Ectodermal cell (in vitro differentiated cells): ENCODE data around the gene LRRIQ1.
"Not testable (repeated sequence)": the region's sequence is repeated elsewhere in the genome, so short reads cannot be mapped to it uniquely, and the experiment has no call there.

ENCODE experiments used
- H3K27ac ChIP-seq: 2 replicates; pipeline ENCODE4 v1.7.0; 2013; ENCODE audit warnings: mild to moderate bottlenecking, low read depth, low read length; ENCODE audit not compliant: insufficient read depth, poor library complexity, severe bottlenecking
- H3K27me3 ChIP-seq: 2 replicates; pipeline ENCODE4 v1.7.0; 2013; ENCODE audit warnings: mild to moderate bottlenecking, low read length; ENCODE audit not compliant: insufficient read depth, control insufficient read depth, poor library complexity, severe bottlenecking
- H3K36me3 ChIP-seq: one replicate; pipeline ENCODE4 v1.7.0; 2013; ENCODE audit warnings: low read length; ENCODE audit not compliant: control insufficient read depth, insufficient read depth
- H3K4me1 ChIP-seq: one replicate; pipeline ENCODE4 v1.7.0; 2013; ENCODE audit warnings: low read length; ENCODE audit not compliant: control insufficient read depth, insufficient read depth
- H3K4me3 ChIP-seq: 2 replicates; pipeline ENCODE4 v1.7.0; 2013; ENCODE audit warnings: low read depth, low read length, control low read depth; ENCODE audit not compliant: insufficient read depth
- H3K9me3 ChIP-seq: 2 replicates; pipeline ENCODE4 v1.7.0; 2013; ENCODE audit warnings: mild to moderate bottlenecking, low read length, moderate library complexity; ENCODE audit not compliant: control insufficient read depth
- WGBS, 2 experiments: methylation state at CpG; one replicate each; pipeline ENCODE4 v1.1.7; 2013; ENCODE audit warnings: missing lambda C conversion rate in 2 of 2; 5-methylcytosine and 5-hydroxymethylcytosine counted together

The LRRIQ1 gene

GRCh38 chr12:85179680-85180270 lies 143.6 kb downstream of the LRRIQ1 start:
- H3K4me3 ChIP-seq = no peak overlapping the region
- H3K9me3 ChIP-seq = no peaks in the 10 kb centered on the region
- no peak overlapping the region for H3K27ac ChIP-seq
- no peaks in the 10 kb centered on the region for H3K27me3 ChIP-seq
- H3K4me1 ChIP-seq = no peaks in the 10 kb centered on the region
- no peaks in the 10 kb centered on the region for H3K36me3 ChIP-seq
- WGBS, 2 experiments = 86 to 89% methylated on average over 2 of the region's 2 CpGs

- no peaks in the 10 kb centered on the region for H3K27me3 ChIP-seq
- WGBS, 2 experiments = 91 to 93% methylated on average over 3 to 4 of the region's 4 CpGs
- H3K36me3 ChIP-seq = no peaks in the 10 kb centered on the region
- no peak overlapping the region for H3K27ac ChIP-seq
- H3K9me3 ChIP-seq = no peaks in the 10 kb centered on the region
- H3K4me1 ChIP-seq = no peaks in the 10 kb centered on the region
- H3K4me3 ChIP-seq = no peak overlapping the region
Observed at GRCh38 chr12:85182699-85183098, 146.5 kb downstream of the LRRIQ1 start.

- no peaks in the 10 kb centered on the region for H3K27me3 ChIP-seq
- 100% methylated on average over 1 of the region's 2 CpGs for whole genome bisulfite sequencing, 2 experiments
- H3K4me3 ChIP-seq = no peak overlapping the region
- no peaks in the 10 kb centered on the region for H3K4me1 ChIP-seq
- H3K27ac ChIP-seq = no peak overlapping the region
- H3K36me3 ChIP-seq = no peaks in the 10 kb centered on the region
- no peaks in the 10 kb centered on the region for H3K9me3 ChIP-seq
Observed at GRCh38 chr12:85183855-85184254, 147.7 kb downstream of the LRRIQ1 start.

GRCh38 chr12:85186236-85186635 lies 150.1 kb downstream of the LRRIQ1 start:
- Histone ChIP-seq H3K27ac (no peak overlapping the region), H3K36me3 (no peaks in the 10 kb centered on the region), H3K27me3 (no peaks in the 10 kb centered on the region), H3K4me3 (no peak overlapping the region), H3K9me3 (no peaks in the 10 kb centered on the region), H3K4me1 (no peaks in the 10 kb centered on the region)
- 87 to 92% methylated on average over 2 of the region's 3 CpGs for WGBS, 2 experiments

GRCh38 chr12:85188619-85189018 lies 152.5 kb downstream of the LRRIQ1 start:
- H3K36me3 ChIP-seq = no peaks in the 10 kb centered on the region
- no peak overlapping the region for H3K4me3 ChIP-seq
- no peak overlapping the region for H3K27ac ChIP-seq
- 93 to 95% methylated on average over 3 of the region's 3 CpGs for WGBS, 2 experiments
- H3K27me3 ChIP-seq = no peaks in the 10 kb centered on the region
- H3K9me3 ChIP-seq = no peaks in the 10 kb centered on the region
- no peaks in the 10 kb centered on the region for H3K4me1 ChIP-seq

DNA sequence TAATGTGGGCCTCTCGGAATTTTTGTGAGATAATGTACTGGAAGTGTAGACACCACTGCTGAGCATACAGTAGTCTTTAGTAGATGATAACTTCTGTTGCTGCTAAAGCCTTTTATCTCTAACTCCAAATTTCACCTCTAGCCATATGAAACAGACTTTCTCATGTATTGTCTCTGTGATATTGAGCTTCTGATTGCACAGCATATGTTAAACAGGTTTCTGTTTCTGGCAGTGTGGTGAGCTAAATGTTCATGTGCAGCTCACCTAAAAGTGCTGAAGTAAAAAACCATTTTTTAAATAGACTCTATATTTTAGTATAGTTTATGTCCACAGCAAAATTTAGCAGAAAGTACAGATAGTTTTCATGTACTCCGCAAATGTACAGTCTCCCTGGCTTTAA lies 154.6 kb downstream of the LRRIQ1 start:
- Histone ChIP-seq H3K4me1 (no peaks in the 10 kb centered on the region), H3K27ac (no peak overlapping the region), H3K4me3 (no peak overlapping the region), H3K9me3 (no peaks in the 10 kb centered on the region), H3K27me3 (no peaks in the 10 kb centered on the region), H3K36me3 (no peaks in the 10 kb centered on the region)
- 89 to 93% methylated on average over 2 of the region's 2 CpGs for WGBS, 2 experiments

GRCh38 chr12:85203809-85204208 lies 167.7 kb downstream of the LRRIQ1 start:
- 90 to 94% methylated on average over 3 of the region's 3 CpGs for WGBS, 2 experiments

DNA sequence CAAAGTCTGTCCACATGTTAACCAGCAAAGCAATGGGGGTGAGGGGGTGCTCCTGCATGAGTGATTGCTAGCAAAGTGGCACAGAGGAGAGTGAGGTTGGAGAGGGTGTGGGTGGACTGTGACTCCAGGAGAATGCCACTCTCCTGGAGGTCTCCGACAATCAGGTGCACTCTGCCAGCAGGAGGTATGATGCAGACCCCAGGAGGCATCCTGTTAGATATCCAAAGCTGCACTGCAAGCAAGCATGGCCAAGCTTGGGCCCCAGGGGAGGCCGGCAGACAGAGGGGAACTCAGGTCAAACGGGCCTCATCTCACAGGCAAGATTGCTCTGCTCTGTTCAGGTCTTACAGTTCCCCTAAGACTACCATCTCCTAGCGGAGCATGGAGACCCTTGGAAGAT lies 170.4 kb downstream of the LRRIQ1 start:
- WGBS, 2 experiments = 89 to 92% methylated on average over 4 of the region's 4 CpGs
- Histone ChIP-seq H3K27me3 (no peaks in the 10 kb centered on the region), H3K4me1 (no peaks in the 10 kb centered on the region), H3K36me3 (no peaks in the 10 kb centered on the region), H3K4me3 (no peak overlapping the region), H3K9me3 (no peaks in the 10 kb centered on the region), H3K27ac (no peak overlapping the region)

More at GRCh38 chr12:85203809-85204208, 167.7 kb downstream of the LRRIQ1 start:
- not testable (repeated sequence) for H3K4me1 ChIP-seq, H3K9me3 ChIP-seq, H3K4me3 ChIP-seq, H3K36me3 ChIP-seq, H3K27me3 ChIP-seq, H3K27ac ChIP-seq

- not testable (repeated sequence) for H3K27me3 ChIP-seq, H3K9me3 ChIP-seq, H3K4me3 ChIP-seq, H3K27ac ChIP-seq, H3K4me1 ChIP-seq, H3K36me3 ChIP-seq
- 91 to 94% methylated on average over 1 of the region's 1 CpG for WGBS, 2 experiments
Observed at GRCh38 chr12:85224339-85224738, 188.2 kb downstream of the LRRIQ1 start.

- no peak overlapping the region for H3K4me3 ChIP-seq
- no peak overlapping the region for H3K27ac ChIP-seq
- H3K9me3 ChIP-seq = no peaks in the 10 kb centered on the region
- H3K4me1 ChIP-seq = no peaks in the 10 kb centered on the region
- 95 to 100% methylated on average over 1 of the region's 1 CpG for WGBS, 2 experiments
- H3K36me3 ChIP-seq = no peaks in the 10 kb centered on the region
- no peaks in the 10 kb centered on the region for H3K27me3 ChIP-seq
Observed at GRCh38 chr12:85225501-85225900, 189.3 kb downstream of the LRRIQ1 start.

GRCh38 chr12:85237327-85237726 lies 201.2 kb downstream of the LRRIQ1 start:
- no peaks in the 10 kb centered on the region for H3K27me3 ChIP-seq
- H3K36me3 ChIP-seq = no peaks in the 10 kb centered on the region
- no peaks in the 10 kb centered on the region for H3K4me1 ChIP-seq
- no peaks in the 10 kb centered on the region for H3K9me3 ChIP-seq
- 77 to 81% methylated on average over 2 of the region's 2 CpGs for WGBS, 2 experiments
- no peak overlapping the region for H3K27ac ChIP-seq
- no peak overlapping the region for H3K4me3 ChIP-seq
